GM21717 (cell line): Measurements from ENCODE around the gene NDRG3.
"Not testable (repeated sequence)": the region's sequence is repeated elsewhere in the genome, so short reads cannot be mapped to it uniquely, and the experiment has no call there.

ENCODE experiments used
- ATAC-seq: cut with Tn5 transposase; IDR thresholded peaks from one replicate; pipeline ENCODE4 v1.9.1; 2021; ENCODE audit warnings: mild to moderate bottlenecking, moderate library complexity; ENCODE audit not compliant: unreplicated experiment

Gene NDRG3

GRCh38 chr20:36695467-36695866, 50.4 kb downstream of the NDRG3 start:
- not testable (repeated sequence) for ATAC-seq

DNA sequence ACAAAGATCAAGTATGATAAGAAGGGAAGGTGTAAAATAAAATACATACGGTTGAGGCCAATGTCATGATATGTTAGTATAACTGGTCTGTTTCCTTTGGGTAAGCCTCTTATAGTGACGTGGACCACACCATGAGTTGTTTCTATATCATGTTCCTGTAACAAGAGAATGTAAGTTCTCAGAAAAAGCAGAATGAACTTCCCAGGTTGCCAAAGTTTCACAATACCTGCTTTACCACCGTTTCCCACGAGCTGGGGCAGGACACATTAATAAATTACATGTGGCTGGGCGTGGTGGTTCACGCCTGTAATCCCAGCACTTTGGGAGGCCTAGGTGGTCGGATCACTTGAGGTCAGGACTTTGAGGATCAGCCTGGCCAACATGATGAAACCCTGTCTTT, 57.3 kb downstream of the NDRG3 start:
- ATAC-seq = no peak

DNA sequence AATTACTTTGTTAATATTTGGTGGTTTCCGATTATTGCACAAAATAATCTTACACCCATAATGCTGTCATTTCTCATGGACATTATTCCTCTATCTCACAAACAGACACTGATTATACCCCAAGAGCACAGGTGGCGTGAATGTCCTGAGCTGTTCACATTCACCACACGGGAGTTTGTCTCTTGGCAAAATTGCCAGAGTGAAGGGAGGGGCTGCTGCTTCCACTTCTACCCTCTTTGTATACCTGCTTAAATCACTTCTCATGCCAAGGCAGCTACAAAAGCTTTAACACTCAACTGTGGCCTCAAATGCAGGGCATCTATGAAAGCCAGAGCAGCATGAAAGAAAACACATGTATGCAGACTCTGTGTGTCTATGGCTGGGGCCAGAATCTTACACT, 58.0 kb downstream of the NDRG3 start:
- ATAC-seq = no peak

GRCh38 chr20:36686944-36687343, 58.9 kb downstream of the NDRG3 start:
- ATAC-seq = no peak

GRCh38 chr20:36686504-36686903, 59.4 kb downstream of the NDRG3 start:
- no peak for ATAC-seq

- no peak for ATAC-seq
These were observed 61.1 kb downstream of the NDRG3 start for GRCh38 chr20:36684747-36685146.

GRCh38 chr20:36682311-36682710, 63.6 kb downstream of the NDRG3 start:
- ATAC-seq = no peak

- no peak for ATAC-seq
These were observed 68.5 kb downstream of the NDRG3 start for GRCh38 chr20:36677422-36677771.

DNA sequence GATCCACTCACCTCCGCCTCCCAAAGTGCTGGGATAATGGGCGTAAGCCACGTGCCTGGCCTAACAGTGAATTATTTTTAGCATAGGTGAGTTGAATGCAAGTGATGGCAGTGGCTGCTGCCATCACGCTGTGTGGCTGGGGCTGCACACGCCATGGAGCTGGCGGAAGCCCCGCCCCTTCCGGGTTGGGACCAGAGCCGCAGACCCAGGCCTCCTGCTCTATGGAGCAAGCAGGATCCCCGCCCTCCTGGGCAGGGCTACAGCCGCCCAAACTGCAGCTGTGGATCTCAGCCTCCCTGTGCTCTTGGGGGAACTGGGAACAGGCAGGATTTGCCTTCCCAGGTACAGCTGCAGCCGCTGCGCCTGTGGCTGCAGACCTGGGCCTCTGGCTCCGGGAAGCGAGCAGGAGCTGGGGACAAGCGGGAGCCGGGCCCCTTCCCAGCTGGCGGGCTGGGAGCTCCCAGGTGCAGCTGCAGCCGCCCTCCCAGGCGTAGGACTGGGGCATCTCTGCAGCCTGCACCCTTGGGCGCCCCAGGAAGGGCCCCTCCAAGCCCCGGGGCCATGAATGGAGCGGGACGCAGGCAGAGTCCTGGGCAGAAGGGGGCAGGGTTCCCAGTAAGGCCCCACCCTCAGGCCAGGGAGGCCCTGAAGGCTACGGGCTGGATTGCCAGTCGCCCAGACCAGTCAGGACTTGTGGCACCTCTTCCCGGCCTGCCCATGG, 69.0 kb downstream of the NDRG3 start:
- ATAC-seq = no peak

DNA sequence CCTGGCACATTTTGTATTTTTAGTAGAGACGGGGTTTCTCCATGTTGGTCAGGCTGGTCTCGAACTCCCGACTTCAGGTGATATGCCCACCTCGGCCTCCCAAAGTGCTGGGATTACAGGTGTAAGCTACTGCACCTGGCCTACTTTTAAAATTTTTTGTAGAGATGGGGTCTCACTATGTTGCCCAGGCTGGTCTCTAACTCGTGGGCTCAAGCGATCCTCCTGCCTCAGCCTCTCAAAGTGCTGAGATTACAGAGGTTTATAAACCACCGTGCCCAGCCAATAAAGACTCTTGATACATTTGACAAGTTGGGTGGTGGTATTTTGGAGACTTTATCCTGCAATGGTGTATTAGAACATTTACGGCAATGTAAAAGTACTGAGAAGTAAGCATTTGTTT, 70.3 kb downstream of the NDRG3 start:
- ATAC-seq = not testable (repeated sequence)

- ATAC-seq = no peak
These were observed 72.9 kb downstream of the NDRG3 start for GRCh38 chr20:36672991-36673390.

DNA sequence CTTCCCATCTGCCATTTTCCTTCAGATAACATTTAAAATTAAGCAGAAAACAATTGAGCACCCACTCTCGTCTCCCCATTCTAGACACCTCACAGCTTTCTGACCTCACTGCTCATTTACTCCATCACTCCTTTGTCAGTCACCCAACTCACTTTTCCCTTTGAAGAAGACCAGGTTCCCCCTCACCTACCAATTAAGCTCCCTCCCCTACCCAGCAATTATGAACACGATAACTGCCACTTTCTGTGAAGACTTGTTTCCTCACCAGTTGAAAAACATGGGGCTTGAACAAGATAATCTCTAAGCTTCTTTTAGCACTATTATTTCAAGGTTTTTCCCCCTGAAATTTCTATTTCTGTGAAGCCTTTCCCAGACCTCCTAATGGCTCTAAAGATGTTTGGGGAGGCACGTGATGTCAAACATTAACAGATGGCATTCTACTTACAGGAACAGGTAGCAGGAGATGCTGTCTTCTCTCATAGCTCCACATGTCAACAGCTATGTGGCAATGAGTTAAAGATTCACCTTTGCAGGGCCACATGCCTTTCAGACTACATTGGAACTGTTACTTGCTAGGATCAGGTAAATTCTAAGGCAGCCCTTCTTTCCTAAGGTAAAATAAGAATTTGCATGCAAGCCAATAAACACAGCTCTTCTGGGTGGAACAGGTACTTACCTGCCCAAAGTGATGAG, 75.1 kb downstream of the NDRG3 start:
- no peak for ATAC-seq

GRCh38 chr20:36666181-36666740, 79.6 kb downstream of the NDRG3 start:
- ATAC-seq = no peak

GRCh38 chr20:36663031-36663430, 82.9 kb downstream of the NDRG3 start:
- ATAC-seq = no peak

DNA sequence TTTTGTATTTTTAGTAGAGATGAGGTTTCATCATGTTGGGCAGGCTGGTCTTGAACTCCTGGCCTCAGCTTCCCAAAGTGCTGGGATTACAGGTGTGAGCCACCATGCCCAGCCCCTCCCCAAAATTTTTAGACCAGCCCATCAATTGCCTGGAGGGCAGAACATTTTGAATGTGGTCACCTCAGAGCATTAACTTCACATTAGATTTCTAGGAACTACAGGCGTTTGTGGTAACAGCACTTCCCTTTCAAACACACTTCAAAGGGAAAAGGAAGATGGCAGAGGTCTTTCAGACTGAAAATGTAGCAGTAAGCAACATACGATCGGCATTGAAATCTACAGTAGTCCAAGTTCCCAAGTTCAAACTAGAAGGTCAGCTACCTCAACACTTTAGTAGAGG, 87.6 kb downstream of the NDRG3 start:
- ATAC-seq = no peak

DNA sequence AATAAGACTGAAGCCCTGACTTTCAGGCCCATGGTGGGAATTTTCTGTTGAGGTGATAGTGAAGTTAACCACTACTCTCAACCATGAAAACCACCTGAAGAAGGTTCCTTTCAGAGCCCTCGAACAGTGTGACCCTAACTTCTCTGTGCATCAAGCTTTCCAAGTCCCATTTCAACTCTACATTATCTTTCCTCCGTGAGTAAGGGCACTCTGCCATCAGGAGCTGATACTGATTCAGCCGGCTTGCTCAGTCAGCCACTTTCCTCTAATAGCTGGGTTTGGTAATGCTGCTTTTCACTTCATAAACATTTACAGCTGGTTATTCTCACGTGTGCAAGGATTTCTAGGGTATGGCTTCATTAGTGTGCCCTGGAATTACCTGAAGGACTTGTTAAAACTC, 89.2 kb downstream of the NDRG3 start:
- ATAC-seq = no peak

DNA sequence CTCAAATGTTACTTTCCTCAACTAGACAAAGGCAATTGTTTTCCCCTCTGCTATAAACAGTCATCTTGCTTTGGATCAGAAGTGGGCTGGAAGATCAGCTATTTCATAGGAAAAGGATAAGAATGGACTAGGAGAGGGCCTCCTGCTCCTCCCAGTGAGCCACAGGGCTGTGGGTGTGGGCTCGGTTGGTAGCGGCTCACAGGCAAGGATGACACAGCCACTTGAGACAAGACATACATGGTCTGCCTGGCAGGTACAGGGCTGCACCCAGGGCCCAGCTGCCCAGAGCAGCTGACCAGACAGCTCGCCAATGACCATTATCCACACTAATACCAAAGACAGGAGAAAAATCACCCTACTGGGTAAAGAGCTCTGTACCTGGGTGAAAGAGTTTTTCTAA, 90.9 kb downstream of the NDRG3 start:
- no peak for ATAC-seq

DNA sequence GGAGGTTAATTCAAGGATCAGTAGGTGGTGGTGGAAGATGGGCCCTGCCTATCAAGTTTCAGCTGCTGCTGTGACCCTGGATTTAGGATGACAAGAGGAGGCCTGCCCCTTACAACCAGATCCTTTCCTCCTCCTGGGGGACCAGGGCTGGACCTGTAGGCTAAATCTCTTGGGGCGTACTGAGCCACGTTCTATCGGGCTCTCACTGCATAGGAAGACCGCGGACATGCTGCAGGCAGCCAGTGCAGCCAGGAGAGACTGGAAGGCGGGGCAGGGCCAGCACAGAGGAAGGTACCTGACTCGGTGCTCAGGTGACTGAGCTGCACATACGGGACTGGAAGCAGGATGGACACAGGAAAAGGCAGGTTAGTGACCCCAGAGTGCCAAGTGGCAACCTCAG, 91.4 kb downstream of the NDRG3 start:
- no peak for ATAC-seq

GRCh38 chr20:36653456-36653855, 92.4 kb downstream of the NDRG3 start:
- ATAC-seq = no peak

DNA sequence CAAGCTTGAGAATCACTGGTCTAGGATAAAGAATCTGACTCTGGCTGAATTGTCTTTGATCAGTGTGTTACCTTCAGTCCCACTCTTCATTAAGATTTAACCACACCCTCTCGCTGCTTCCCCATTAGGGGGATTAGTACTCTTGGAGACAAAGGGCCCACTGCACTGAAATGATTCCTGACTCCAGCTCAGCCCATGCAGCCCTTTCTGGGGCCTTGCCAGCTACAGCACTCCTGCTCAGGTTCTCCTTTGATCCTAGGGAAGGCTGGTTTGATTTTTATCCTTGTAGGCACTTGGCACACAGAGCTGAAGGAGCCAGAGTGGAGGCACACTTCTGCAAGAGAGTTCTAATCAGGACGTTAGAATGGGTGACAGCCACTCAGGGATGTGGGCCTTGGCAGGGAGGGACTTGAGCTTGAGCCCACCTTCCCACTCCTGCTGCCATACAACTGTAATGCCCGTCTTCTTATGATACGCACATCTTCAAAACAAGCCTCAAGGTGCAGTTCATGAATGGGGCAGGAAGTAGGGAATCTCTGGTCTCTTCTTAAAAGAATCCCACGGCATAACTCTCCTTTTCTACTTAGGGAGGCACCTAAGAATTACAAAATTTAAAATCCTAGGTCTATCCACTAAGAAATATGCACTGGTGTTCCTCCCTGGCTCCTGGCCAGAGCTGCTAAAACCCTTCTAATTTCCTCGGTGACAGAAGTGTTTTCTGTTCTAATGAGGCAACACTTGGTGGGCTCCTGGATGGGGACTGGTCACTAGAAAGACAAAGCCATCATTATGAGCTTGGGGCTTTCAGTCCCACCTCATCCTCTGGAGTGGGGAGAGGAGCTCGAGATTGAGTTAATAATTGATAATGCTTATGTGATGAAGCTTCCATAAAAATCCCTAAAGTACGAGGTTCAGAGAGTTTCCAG, 98.4 kb downstream of the NDRG3 start:
- ATAC-seq = no peak

DNA sequence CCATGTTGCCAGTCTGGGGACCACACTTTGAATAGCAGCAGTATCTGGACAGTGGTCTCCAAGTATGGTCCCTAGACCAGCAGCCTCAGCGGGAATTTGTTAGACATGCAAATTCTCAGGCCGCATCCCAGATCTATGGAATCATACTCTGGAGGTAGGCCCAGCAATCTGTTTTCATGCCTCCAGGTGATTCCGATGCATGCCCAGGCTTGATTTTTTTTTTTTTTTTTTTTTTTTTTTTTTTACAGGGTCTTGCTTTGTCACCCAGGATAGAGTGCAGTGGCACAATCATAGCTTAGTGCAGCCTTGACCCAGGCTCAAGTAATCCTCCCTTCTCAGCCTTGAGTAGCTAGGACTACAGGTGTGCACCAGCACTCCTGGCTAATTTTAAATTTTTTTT, 99.2 kb downstream of the NDRG3 start:
- ATAC-seq = no peak
